Panc1 (cell line): ENCODE results near the gene IL17RB.

Experiments
- CTCF ChIP-seq: fragments of 450-650 bp; IDR thresholded peaks from 2 replicates; pipeline ENCODE4 v1.5.1; 2017; ENCODE audit warnings: mild to moderate bottlenecking
- REST ChIP-seq, 2 experiments: IDR thresholded peaks; 2 replicates each; pipeline ENCODE4 v1.6.1; 2011 to 2012; ENCODE audit warnings: low read depth in 2 of 2, control low read depth in 1 of 2, low read length in 1 of 2, mild to moderate bottlenecking in 1 of 2, moderate library complexity in 1 of 2; ENCODE audit not compliant: insufficient read depth in 1 of 2

- TF ChIP-seq CTCF (no peak), REST (IDR thresholded peaks at IDR 0.05; ENCODE audit: insufficient read depth in 1 of 2, low read depth in 2 of 2, low read length in 1 of 2) (no peak)
Measured at GRCh38 chr3:53820084-53820483, 26.3 kb upstream of the IL17RB start.
